Thoracic aorta (tissue), 2 donors: ENCODE results near the gene DNAAF3. TPM values are rescaled to one million over a fixed set of nuclear protein-coding genes. Genes with fewer than 3 reads are reported as not detected.

Experiments
- ATAC-seq: fragments of 150-250 bp; one replicate; pipeline ENCODE4 v1.8.0; 2017; ENCODE audit warnings: low read depth; ENCODE audit not compliant: insufficient number of reproducible peaks, low FRiP score
- DNase-seq: peaks from one replicate; pipeline ENCODE4 v3.0.0-alpha.2; 2020; ENCODE audit warnings: low spot score
- H3K27ac ChIP-seq, 2 donors: fragments of 200-600 bp; sonication (generic); 1 replicate in 1 of 2; 2 replicates in 1 of 2; pipeline ENCODE4 v1.5.1; 2016; ENCODE audit warnings: mild to moderate bottlenecking in 2 of 2, moderate library complexity in 2 of 2
- H3K27me3 ChIP-seq: fragments of 200-600 bp; sonication (generic); replicated peaks from 2 replicates; pipeline ENCODE4 v1.6.0; 2016; ENCODE audit warnings: mild to moderate bottlenecking; ENCODE audit not compliant: insufficient read depth
- H3K36me3 ChIP-seq: fragments of 200-600 bp; sonication (generic); one replicate; pipeline ENCODE4 v1.5.1; 2016
- H3K4me1 ChIP-seq, 2 donors: fragments of 200-600 bp; sonication (generic); 1 replicate in 1 of 2; 2 replicates in 1 of 2; pipeline versions ENCODE4 v1.5.1 to v1.6.0; 2016; ENCODE audit warnings: low read depth in 2 of 2, mild to moderate bottlenecking in 1 of 2; ENCODE audit not compliant: control insufficient read depth in 1 of 2
- H3K4me3 ChIP-seq: fragments of 200-600 bp; sonication (generic); 2 replicates; pipeline ENCODE4 v1.5.1; 2016; ENCODE audit warnings: mild to moderate bottlenecking
- H3K9me3 ChIP-seq: fragments of 200-600 bp; sonication (generic); 2 replicates; pipeline ENCODE4 v1.5.1; 2016
- total RNA-seq, 2 donors: library from RNA; depleted of rRNA; stranded (reverse); fragments of >200 nt; gene quantifications; one replicate each; pipeline versions ENCODE4 v1.1.0 to v1.2.3, GENCODE V29; 2016
- TF ChIP-seq, protein P1 (sequence below): fragments of 200-600 bp; sonication (generic); IDR thresholded peaks from one replicate; pipeline ENCODE4 v1.5.1; 2019; ENCODE audit warnings: antibody characterized with exemption

The DNAAF3 gene
- total RNA-seq, 2 donors from 2014 or later = not detected

DNA sequence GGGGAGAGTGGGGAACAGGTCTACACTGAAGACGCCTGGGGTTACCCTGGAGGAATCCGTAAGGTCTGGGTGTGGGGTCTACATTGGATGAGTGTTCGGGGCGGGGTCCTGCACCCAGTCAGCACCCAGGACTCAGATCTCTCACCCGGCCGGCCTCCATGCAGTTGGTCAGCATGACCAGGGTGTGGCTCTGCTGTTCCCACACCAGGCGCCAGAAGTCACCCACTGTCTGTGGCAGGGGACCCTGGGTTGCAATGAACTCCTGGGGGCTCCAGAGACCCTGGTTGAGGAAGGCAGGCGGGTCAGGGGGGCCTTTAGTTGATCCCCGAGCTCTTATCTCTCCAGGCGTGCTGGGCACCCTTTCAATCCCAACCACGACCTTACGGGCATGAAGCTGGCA is 19.7 kb upstream of the DNAAF3 start:
- no peak overlapping the region for H3K27ac ChIP-seq
- H3K4me3 ChIP-seq = no peak overlapping the region
- no peaks in the 10 kb centered on the region for H3K27me3 ChIP-seq
- no peaks in the 10 kb centered on the region for H3K4me1 ChIP-seq
- TF ChIP-seq, protein P1, sequence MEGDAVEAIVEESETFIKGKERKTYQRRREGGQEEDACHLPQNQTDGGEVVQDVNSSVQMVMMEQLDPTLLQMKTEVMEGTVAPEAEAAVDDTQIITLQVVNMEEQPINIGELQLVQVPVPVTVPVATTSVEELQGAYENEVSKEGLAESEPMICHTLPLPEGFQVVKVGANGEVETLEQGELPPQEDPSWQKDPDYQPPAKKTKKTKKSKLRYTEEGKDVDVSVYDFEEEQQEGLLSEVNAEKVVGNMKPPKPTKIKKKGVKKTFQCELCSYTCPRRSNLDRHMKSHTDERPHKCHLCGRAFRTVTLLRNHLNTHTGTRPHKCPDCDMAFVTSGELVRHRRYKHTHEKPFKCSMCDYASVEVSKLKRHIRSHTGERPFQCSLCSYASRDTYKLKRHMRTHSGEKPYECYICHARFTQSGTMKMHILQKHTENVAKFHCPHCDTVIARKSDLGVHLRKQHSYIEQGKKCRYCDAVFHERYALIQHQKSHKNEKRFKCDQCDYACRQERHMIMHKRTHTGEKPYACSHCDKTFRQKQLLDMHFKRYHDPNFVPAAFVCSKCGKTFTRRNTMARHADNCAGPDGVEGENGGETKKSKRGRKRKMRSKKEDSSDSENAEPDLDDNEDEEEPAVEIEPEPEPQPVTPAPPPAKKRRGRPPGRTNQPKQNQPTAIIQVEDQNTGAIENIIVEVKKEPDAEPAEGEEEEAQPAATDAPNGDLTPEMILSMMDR = no peak
- DNase-seq = no peak
- H3K9me3 ChIP-seq = no peaks in the 10 kb centered on the region
- H3K36me3 ChIP-seq = no peaks in the 10 kb centered on the region
- no peak for ATAC-seq

DNA sequence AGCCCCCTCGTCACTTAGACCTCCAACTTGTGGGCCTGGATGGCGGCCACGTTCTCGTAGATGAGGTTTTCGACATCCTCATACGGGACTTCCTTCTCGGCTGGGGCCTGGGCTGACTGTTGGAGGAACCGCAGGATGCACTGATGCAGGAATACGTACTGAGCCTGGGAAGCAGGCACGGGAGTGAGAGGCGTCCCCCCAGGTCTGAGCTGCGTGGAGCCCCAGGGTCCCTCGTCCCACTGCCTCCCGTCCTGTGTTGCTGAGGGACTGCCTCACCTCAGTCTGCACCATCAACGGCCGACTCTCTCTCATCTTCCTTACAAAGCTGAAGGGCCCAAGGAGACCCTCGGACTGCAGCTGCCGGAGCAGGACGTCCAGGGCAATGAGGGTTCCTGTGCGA is 15.3 kb upstream of the DNAAF3 start:
- ATAC-seq (no peak), DNase-seq (no peak)
- TF ChIP-seq, protein P1 = no peak
- H3K4me3 ChIP-seq = no peak overlapping the region
- peaks cover 10 to 13% of the 10 kb centered on the region in 2 donors for H3K4me1 ChIP-seq
- H3K27me3 ChIP-seq = no peaks in the 10 kb centered on the region
- H3K9me3 ChIP-seq = no peaks in the 10 kb centered on the region
- H3K36me3 ChIP-seq = no peaks in the 10 kb centered on the region
- H3K27ac ChIP-seq = no peak overlapping the region

DNA sequence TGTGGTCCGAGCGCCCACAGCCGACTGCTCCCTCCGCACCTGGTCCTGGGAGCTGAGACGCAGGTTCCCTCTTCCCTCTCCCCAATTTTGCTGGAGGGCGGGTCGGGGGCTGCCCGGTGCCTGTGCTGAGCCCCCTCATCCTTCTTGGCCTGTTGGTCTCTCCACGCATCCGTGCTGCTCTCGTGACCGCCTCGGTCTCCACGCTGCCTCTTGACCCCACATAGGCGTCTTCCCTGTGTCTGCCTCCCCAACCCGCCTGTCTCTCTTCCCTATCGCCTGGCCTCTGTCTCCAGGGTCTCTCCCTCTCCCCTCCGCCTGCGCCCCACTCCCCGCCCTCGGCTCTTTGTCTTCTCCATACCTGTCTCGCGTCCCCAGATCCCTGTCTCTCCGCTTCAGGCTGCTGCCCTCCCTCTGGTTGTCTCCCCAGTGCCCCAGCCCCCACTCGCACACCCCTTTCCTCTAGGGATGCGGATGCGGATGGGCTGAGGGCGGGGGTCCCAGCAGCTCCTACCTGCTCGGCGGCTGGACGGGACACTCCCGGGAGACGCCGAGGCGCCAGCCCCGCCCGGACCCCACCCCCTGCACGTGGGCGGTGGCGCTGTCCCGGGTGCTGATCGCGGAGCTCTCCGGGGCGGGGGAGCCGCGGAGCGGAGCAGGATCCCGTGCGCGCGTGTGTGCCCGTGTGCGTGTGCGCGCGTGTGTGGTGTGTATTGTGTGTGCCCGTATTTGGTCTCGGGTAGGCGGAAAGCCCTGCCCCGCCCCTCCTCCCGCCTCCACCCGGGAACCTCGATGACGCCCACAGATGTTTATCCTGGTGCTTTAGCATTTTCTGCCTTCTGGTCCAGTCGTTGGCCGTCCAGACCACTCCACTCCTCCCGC is 13.4 kb upstream of the DNAAF3 start, which contains the start of gene SYT5:
Gene SYT5, minus strand, starts transcription at position 684 of the 879 bp plus-strand sequence. CDS start 1,248 bp downstream, outside the sequence.
- DNase-seq = no peak
- Histone ChIP-seq H3K27ac (no peak within 1 kb of the TSS), H3K36me3 (no peaks in the 10 kb centered on the region), H3K4me3 (peak within 1 kb of the TSS; percentile 65), H3K27me3 (peaks cover 13% of the 10 kb centered on the region), H3K9me3 (no peaks in the 10 kb centered on the region), H3K4me1 (peaks cover 10 to 13% of the 10 kb centered on the region in 2 donors)
- no peak for ATAC-seq
- TF ChIP-seq, protein P1 = no peak

DNA sequence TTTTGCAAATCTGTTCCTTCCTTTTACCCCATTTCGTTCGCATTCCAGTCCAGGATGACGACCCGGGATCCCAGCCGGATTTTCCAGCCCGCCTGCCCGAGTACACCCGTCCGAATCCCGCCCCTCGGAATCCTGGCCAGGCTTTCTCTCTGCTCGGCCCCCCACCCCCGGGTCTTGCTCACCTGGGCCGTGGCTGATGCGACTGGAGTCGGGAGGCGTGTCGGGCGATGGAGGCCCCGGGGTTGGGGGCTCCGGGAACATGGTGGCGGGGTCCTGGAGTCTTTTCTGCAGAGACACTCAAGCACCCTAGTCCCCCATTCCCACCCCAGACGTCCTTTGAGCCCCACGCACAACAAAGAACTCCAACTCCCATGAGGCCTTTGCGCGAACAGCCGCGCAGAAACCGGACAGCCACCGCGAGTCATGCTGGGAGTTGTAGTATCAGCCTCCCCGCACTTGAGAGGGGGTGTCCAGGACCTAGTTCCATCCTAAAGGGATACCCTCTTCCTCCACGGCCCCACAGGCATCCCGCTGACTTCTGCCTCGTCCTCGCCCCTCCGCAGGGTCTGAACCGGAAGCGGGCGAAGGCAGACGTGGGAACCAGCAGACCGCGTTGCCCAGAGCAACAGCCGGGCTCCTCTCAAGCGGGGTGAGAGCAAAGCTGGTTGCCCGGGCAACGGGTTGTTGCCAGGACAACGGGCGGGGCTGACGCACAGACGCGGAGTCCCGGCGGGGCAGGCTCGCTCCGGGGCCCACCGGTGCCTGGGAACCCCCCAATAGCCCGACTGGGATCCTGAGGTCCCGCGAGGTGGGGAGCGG is 12.6 kb upstream of the DNAAF3 start:
- Histone ChIP-seq H3K36me3 (no peaks in the 10 kb centered on the region), H3K27me3 (peaks cover 21% of the 10 kb centered on the region), H3K4me1 (peaks cover 10 to 14% of the 10 kb centered on the region in 2 donors), H3K27ac (no peak overlapping the region), H3K9me3 (no peaks in the 10 kb centered on the region), H3K4me3 (peak overlapping the region; percentile 65)
- ATAC-seq = no peak
- TF ChIP-seq, protein P1 = no peak
- DNase-seq = no peak

DNA sequence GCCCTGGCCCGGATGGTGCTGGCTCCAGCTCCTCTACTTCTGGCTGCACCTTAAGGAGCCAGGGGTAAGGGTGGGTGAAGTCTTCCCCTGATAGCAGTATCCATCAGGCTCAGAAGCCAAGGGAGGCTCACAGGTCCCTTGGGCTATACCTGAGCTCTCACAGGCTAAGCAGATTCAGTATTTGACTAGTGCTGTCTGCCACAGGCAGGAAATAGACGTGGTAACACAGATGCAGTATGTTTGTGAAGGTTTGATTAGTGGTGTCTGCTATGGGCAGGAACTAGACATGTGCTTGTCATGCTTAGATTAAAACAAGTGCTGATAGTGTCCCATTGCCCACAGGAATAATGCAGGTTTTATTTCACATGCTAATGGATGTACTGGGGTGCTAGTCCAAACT is 9.7 kb upstream of the DNAAF3 start:
- Histone ChIP-seq H3K27me3 (peaks cover 29% of the 10 kb centered on the region), H3K27ac (no peak overlapping the region), H3K4me1 (peaks cover 10 to 22% of the 10 kb centered on the region in 2 donors), H3K4me3 (no peak overlapping the region), H3K36me3 (no peaks in the 10 kb centered on the region), H3K9me3 (no peaks in the 10 kb centered on the region)
- no peak for DNase-seq
- ATAC-seq = no peak
- TF ChIP-seq, protein P1 = no peak
